ENCODE data around the gene CCL18.

The CCL18 gene

GRCh38 chr17:36027761-36028160 is 36.3 kb upstream of the CCL18 start:
- DNase-seq (ENCODE audit: extremely low spot score), result no peak
- ChIA-PET CTCF (no interaction called here), POLR2A (no interaction called here)
- TF ChIP-seq PKNOX1 (IDR thresholded peaks at IDR 0.05), result peak; percentile 23; the same call in 1 of the 2 replicates
- no peak for TF ChIP-seq LEF1 (IDR thresholded peaks at IDR 0.05; ENCODE audit: borderline replicate concordance)
- TF ChIP-seq ARNT (IDR thresholded peaks at IDR 0.05), result no peak
- no peak for TF ChIP-seq TARDBP (IDR thresholded peaks at IDR 0.05)

- ChIA-PET CTCF (interaction anchor here (0.7 kb wide), 1 partner anchor 1096 kb away, joined by 6 read pairs; no protein-coding TSS in a partner anchor), POLR2A (no interaction called here)
- no peak for TF ChIP-seq BHLHE40 (IDR thresholded peaks at IDR 0.05; ENCODE audit: borderline replicate concordance)
- TF ChIP-seq FOXA1 (IDR thresholded peaks at IDR 0.05), result no peak
- no peak for TF ChIP-seq LEF1 (IDR thresholded peaks at IDR 0.05; ENCODE audit: borderline replicate concordance)
- no peak for TF ChIP-seq HDGF (IDR thresholded peaks at IDR 0.05; ENCODE audit: borderline replicate concordance)
- TF ChIP-seq PKNOX1 (IDR thresholded peaks at IDR 0.05), result no peak
- no peak for TF ChIP-seq ZNF384 (IDR thresholded peaks at IDR 0.05)
- TF ChIP-seq ARNT (IDR thresholded peaks at IDR 0.05), result no peak
- no peak for TF ChIP-seq ELF4 (IDR thresholded peaks at IDR 0.05)
- TF ChIP-seq NFRKB (IDR thresholded peaks at IDR 0.05), result no peak
- TF ChIP-seq TARDBP (IDR thresholded peaks at IDR 0.05), result no peak
- no peak for TF ChIP-seq CTBP1 (IDR thresholded peaks at IDR 0.05; ENCODE audit: borderline replicate concordance)
- no peak for TF ChIP-seq FOXM1 (IDR thresholded peaks at IDR 0.05; ENCODE audit: borderline replicate concordance)
- no peak for TF ChIP-seq FOXK2 (IDR thresholded peaks at IDR 0.05)
- no peak for DNase-seq (ENCODE audit: extremely low spot score)
These were observed 33.1 kb upstream of the CCL18 start for GRCh38 chr17:36030956-36031355.

GRCh38 chr17:36034127-36034526 is 29.9 kb upstream of the CCL18 start:
- ChIA-PET CTCF (no interaction called here), POLR2A (no interaction called here)
- no peak for DNase-seq (ENCODE audit: extremely low spot score)
- TF ChIP-seq L3MBTL2 (conservative IDR thresholded peaks at IDR 0.05) (no peak), SUZ12 (IDR thresholded peaks at IDR 0.05) (no peak), NFRKB (IDR thresholded peaks at IDR 0.05) (no peak)

DNA sequence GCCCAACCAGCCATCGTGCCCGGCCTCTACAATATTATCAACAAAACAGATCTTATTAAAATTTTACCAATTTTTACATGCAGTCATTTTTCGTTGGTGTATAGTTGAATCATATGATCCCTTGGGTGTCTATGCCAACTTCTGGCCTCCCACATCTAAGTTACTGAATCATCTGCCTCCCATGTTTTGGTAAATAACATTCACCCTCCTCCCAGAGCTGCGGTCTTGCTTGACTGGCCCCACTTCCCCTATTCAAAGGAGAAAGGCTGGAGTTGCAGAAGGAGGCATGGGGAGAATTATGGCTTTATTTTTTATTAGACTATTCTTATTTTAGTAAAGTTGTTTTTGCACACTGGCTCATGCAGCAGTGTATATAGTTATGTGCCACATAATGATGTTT is 27.8 kb upstream of the CCL18 start:
- POLR2A ChIA-PET, result no interaction called here

DNA sequence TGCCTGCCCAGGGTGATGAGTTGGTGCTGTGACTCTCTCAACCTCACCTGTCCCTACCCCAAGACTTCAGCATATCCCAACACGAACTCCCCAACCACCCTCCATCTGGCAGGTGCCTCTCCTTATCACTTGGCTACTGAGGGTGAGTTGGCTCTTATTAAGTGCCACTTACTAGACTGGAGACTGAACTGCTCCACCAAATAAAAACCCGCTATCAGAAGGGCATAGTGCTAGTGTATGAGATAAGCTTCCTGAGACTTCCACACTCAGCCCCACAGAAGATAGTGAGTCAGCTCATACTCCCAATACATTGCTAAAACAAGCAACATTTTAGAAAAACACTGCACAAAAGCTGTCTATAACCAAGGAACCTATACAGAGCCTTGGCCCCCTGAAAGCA is 16.0 kb upstream of the CCL18 start:
- CTCF ChIA-PET, result no interaction called here
- no peak for TF ChIP-seq BHLHE40 (IDR thresholded peaks at IDR 0.05; ENCODE audit: borderline replicate concordance)
- no peak for TF ChIP-seq ARNT (IDR thresholded peaks at IDR 0.05)
- no peak for TF ChIP-seq ZNF384 (IDR thresholded peaks at IDR 0.05)
- TF ChIP-seq SUZ12 (IDR thresholded peaks at IDR 0.05), result no peak
- no peak for TF ChIP-seq SP1 (IDR thresholded peaks at IDR 0.05)
- no peak for TF ChIP-seq CTBP1 (IDR thresholded peaks at IDR 0.05; ENCODE audit: borderline replicate concordance)
- TF ChIP-seq FOXM1 (IDR thresholded peaks at IDR 0.05; ENCODE audit: borderline replicate concordance), result no peak
- TF ChIP-seq FOXK2 (IDR thresholded peaks at IDR 0.05), result no peak
- no peak for TF ChIP-seq NFRKB (IDR thresholded peaks at IDR 0.05)
- no peak for TF ChIP-seq PKNOX1 (IDR thresholded peaks at IDR 0.05)
- TF ChIP-seq L3MBTL2 (conservative IDR thresholded peaks at IDR 0.05), result no peak
- DNase-seq (ENCODE audit: extremely low spot score), result no peak
- POLR2A ChIA-PET, result no interaction called here

More for the DNA sequence above, 27.8 kb upstream of the CCL18 start:
- no peak for DNase-seq (ENCODE audit: extremely low spot score)
- CTCF ChIA-PET, result no interaction called here
- TF ChIP-seq ARNT (IDR thresholded peaks at IDR 0.05) (no peak), CTBP1 (IDR thresholded peaks at IDR 0.05; ENCODE audit: borderline replicate concordance) (no peak), TARDBP (IDR thresholded peaks at IDR 0.05) (no peak), BHLHE40 (IDR thresholded peaks at IDR 0.05; ENCODE audit: borderline replicate concordance) (no peak), PKNOX1 (IDR thresholded peaks at IDR 0.05) (no peak), SP1 (IDR thresholded peaks at IDR 0.05) (no peak), L3MBTL2 (conservative IDR thresholded peaks at IDR 0.05) (no peak), ZNF384 (IDR thresholded peaks at IDR 0.05) (no peak)

DNA sequence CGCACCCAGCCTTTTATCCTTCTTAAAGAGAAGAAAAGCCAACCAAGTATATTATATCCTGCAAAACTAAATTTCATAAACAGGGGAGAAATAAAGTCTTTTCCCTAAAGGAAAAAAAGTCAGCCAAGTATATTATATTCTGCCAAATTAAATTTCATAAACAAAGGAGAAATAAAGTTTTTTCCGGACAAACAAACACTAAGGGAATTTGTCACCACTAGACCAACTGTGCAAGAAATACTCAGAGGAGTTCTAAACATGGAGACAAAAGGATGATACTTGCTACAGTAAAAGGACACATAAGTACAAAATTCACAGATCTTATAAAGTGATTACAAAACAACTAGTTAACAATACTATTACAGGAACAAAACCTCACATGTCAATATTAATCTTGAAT is 14.4 kb upstream of the CCL18 start:
- ChIA-PET CTCF (no interaction called here), POLR2A (no interaction called here)
- no peak for TF ChIP-seq CTBP1 (IDR thresholded peaks at IDR 0.05; ENCODE audit: borderline replicate concordance)
- TF ChIP-seq FOXM1 (IDR thresholded peaks at IDR 0.05; ENCODE audit: borderline replicate concordance), result no peak
- TF ChIP-seq LEF1 (IDR thresholded peaks at IDR 0.05; ENCODE audit: borderline replicate concordance), result no peak
- TF ChIP-seq FOXA1 (IDR thresholded peaks at IDR 0.05), result no peak
- TF ChIP-seq ZNF384 (IDR thresholded peaks at IDR 0.05), result no peak
- TF ChIP-seq ARNT (IDR thresholded peaks at IDR 0.05), result no peak
- TF ChIP-seq SP1 (IDR thresholded peaks at IDR 0.05), result no peak
- no peak for TF ChIP-seq NFRKB (IDR thresholded peaks at IDR 0.05)
- TF ChIP-seq BHLHE40 (IDR thresholded peaks at IDR 0.05; ENCODE audit: borderline replicate concordance), result no peak
- no peak for TF ChIP-seq TARDBP (IDR thresholded peaks at IDR 0.05)
- no peak for TF ChIP-seq FOXK2 (IDR thresholded peaks at IDR 0.05)
- TF ChIP-seq SUZ12 (IDR thresholded peaks at IDR 0.05), result no peak
- TF ChIP-seq HDGF (IDR thresholded peaks at IDR 0.05; ENCODE audit: borderline replicate concordance), result no peak
- no peak for TF ChIP-seq PKNOX1 (IDR thresholded peaks at IDR 0.05)
- TF ChIP-seq L3MBTL2 (conservative IDR thresholded peaks at IDR 0.05), result no peak
- TF ChIP-seq ELF4 (IDR thresholded peaks at IDR 0.05), result no peak
- no peak for DNase-seq (ENCODE audit: extremely low spot score)

Measured in HEK293T (cell line).